ENCODE results near the gene PCOLCE2. TPM values are rescaled to one million over a fixed set of nuclear protein-coding genes. Genes with fewer than 3 reads are reported as not detected.

The PCOLCE2 gene, protein sequence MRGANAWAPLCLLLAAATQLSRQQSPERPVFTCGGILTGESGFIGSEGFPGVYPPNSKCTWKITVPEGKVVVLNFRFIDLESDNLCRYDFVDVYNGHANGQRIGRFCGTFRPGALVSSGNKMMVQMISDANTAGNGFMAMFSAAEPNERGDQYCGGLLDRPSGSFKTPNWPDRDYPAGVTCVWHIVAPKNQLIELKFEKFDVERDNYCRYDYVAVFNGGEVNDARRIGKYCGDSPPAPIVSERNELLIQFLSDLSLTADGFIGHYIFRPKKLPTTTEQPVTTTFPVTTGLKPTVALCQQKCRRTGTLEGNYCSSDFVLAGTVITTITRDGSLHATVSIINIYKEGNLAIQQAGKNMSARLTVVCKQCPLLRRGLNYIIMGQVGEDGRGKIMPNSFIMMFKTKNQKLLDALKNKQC
- total RNA-seq (2013; cell fraction: nucleolus; rRNA removed): 1.4 and 1.5 TPM in 2 replicates
- total RNA-seq (2014; rRNA removed) (0.11 and 0.49 TPM in 2 replicates), total RNA-seq (2014; rRNA removed; fragmentation: Illumina TruSeq; extraction: Trizol) (0.23 and 0.40 TPM in 2 replicates), total RNA-seq (2021) (0.41 and 1.1 TPM in 2 replicates), polyA plus RNA-seq (2011; rRNA removed) (7.6 and 11.9 TPM in 2 replicates), polyA plus RNA-seq (2014; fragmentation: Illumina TruSeq; extraction: Trizol) (0.34 and 0.60 TPM in 2 replicates), polyA plus RNA-seq (2014; fragmentation: Nextera tagmentation; extraction: Ambion mirVana) (under 1 TPM; 0.20 to 0.31 TPM), polyA plus RNA-seq (2014; rRNA removed) (0.27 and 0.78 TPM in 2 replicates), polyA plus RNA-seq (2016; fragmentation: Nextera tagmentation; extraction: Ambion mirVana) (under 1 TPM; 0.40 to 0.76 TPM), polyA minus RNA-seq (2011; rRNA and poly(A)+ RNA removed) (6.0 and 8.1 TPM in 2 replicates), Bru-seq, nascent RNA (percentile 12 among the genes with signal in this experiment), BruChase-seq, experiment 1, labeled RNA remaining after a 6-hour chase (percentile 12 among the genes with signal in this experiment), BruChase-seq, experiment 2, labeled RNA remaining after a 2-hour chase (percentile 6 among the genes with signal in this experiment)
- polyA plus RNA-seq (2011; ENCODE audit: low read depth): not detected
- polyA plus RNA-seq (2011; cell fraction: cytosol; rRNA removed): 3.5 and 4.4 TPM in 2 replicates
- polyA plus RNA-seq (2011; cell fraction: nucleus; rRNA removed): 5.1 and 6.7 TPM in 2 replicates
- polyA plus RNA-seq (2012): 0.24 and 0.46 TPM in 2 replicates
- polyA minus RNA-seq (2011; cell fraction: cytosol; rRNA and poly(A)+ RNA removed): 2.1 and 2.4 TPM in 2 replicates
- polyA minus RNA-seq (2011; cell fraction: nucleus; rRNA and poly(A)+ RNA removed): 4.6 and 5.9 TPM in 2 replicates
- long read RNA-seq, experiment 1: 0 reads
- long read RNA-seq, experiment 2, partial matches to known transcripts: 2 of 9 reads
- long read RNA-seq, experiment 2, other reads (novel, unspliced or antisense): 3 of 9 reads

DNA sequence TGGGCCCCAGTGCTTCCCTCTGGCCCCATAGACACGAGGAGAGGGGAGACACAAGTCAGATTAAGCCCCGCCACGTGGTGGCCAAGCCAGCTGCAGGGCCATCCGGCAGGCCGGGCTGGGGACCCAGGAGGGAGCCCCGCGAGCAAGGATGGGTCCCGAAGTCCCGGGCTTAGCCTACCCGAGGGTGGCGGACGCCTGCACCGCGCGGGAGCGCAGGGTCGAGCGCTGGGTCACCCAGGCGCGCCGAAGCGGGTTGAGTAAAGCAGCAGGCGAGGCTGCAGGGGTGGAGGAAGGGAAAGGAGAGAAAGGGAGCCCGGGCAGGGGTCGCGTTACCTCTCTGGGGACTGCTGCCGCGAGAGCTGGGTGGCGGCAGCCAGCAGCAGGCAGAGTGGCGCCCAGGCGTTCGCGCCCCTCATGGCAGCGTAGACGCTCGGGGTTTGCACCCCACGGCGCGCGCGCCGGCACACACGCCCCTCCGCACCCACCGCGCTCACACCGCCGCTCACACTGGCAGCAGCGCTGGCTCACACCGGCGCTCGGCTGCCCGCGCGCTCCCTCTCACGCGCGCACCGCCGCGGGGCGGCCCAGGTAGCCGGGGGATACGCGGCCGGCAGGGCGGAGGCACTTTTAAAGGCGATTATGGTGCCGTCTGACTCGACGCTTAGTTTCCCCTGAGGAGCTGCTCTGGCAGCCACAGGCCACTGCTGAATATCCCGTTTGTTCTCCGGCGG, at the start of gene PCOLCE2:
Gene PCOLCE2 (minus strand): TSS at position 603 of the 731 bp plus-strand sequence. CDS start 187 bp downstream, at position 416.
- Histone ChIP-seq H3K9ac (ENCODE audit: control insufficient read depth, insufficient read depth, low read length) (no peak within 1 kb of the TSS), H3K4me3 (peak within 1 kb of the TSS; percentile 53; the same call in 1 of the 2 replicates), H3K9me3 (replicated peaks; ENCODE audit: control insufficient read depth, insufficient read depth, low read length) (no peaks in the 10 kb centered on the region), H3K27me3 (replicated peaks in 1 of 2; ENCODE audit: control insufficient read depth in 2 of 2, insufficient read depth in 2 of 2, low read length in 1 of 2) (peaks cover 8 to 20% of the 10 kb centered on the region in 2 experiments), H3K79me2 (ENCODE audit: control insufficient read depth, insufficient read depth, low read length) (no peaks in the 10 kb centered on the region), H2AFZ (ENCODE audit: control insufficient read depth, low read depth, low read length) (peak within 1 kb of the TSS; percentile 51; the same call in 1 of the 2 replicates), H4K20me1 (ENCODE audit: control insufficient read depth, insufficient read depth) (no peaks in the 10 kb centered on the region), H3K4me1 (ENCODE audit: control insufficient read depth, insufficient read depth, low read length) (no peaks in the 10 kb centered on the region), H3K27ac (ENCODE audit: control insufficient read depth, insufficient read depth) (no peak within 1 kb of the TSS), H3K4me2 (ENCODE audit: control insufficient read depth, insufficient read depth) (peak within 1 kb of the TSS; percentile 66), H3K36me3 (ENCODE audit: control insufficient read depth in 2 of 2, insufficient read depth in 2 of 2, low read length in 1 of 2) (no peaks in the 10 kb centered on the region)
- FAIRE-seq: no peak
- intact Hi-C loops (cut with micrococcal nuclease; ENCODE audit: unreplicated experiment) (no loop called here), in situ Hi-C loops (cut with MboI) (no loop called here)
- ChIA-PET POLR2A (no interaction called here), RAD21 (ENCODE audit: unreplicated experiment) (no interaction called here), SMC1A (ENCODE audit: uncharacterized antibody, unreplicated experiment) (no interaction called here), CTCF (no interaction called here)
- ATAC-seq: peak; percentile 72
- 14% methylated on average over 47 of the region's 74 CpGs for WGBS (ENCODE audit: insufficient coverage, insufficient replicate concordance, low lambda C conversion rate, missing lambda C conversion rate)
- no peak for DNase-seq (ENCODE audit: low read depth, low spot score)
- no TSS peak for BruUV-seq (replicated peaks)
- TF ChIP-seq, protein P1, sequence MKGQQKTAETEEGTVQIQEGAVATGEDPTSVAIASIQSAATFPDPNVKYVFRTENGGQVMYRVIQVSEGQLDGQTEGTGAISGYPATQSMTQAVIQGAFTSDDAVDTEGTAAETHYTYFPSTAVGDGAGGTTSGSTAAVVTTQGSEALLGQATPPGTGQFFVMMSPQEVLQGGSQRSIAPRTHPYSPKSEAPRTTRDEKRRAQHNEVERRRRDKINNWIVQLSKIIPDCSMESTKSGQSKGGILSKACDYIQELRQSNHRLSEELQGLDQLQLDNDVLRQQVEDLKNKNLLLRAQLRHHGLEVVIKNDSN (IDR thresholded peaks at IDR 0.05; ENCODE audit: borderline replicate concordance, extremely low read length, insufficient read depth, low read depth, low read length): no peak
- TF ChIP-seq, protein P2, sequence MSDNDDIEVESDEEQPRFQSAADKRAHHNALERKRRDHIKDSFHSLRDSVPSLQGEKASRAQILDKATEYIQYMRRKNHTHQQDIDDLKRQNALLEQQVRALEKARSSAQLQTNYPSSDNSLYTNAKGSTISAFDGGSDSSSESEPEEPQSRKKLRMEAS (IDR thresholded peaks at IDR 0.05; ENCODE audit: low read depth, low read length): no peak
- TF ChIP-seq HCFC1 (IDR thresholded peaks at IDR 0.05; ENCODE audit: low read length) (no peak), MEF2B (IDR thresholded peaks at IDR 0.05; ENCODE audit: partially characterized antibody, poor library complexity, severe bottlenecking) (no peak), BACH1 (IDR thresholded peaks at IDR 0.05; ENCODE audit: borderline replicate concordance) (peak; percentile 66; the same call in 1 of the 2 replicates), EZH2 (IDR thresholded peaks at IDR 0.05; ENCODE audit: borderline replicate concordance, control insufficient read depth, low read depth, low read length) (no peak), HDAC6 (IDR thresholded peaks at IDR 0.05; ENCODE audit: unreplicated experiment) (peak; percentile 85), MYB (IDR thresholded peaks at IDR 0.05; ENCODE audit: borderline replicate concordance, low read depth, low read length) (no peak), NR2C1 (IDR thresholded peaks at IDR 0.05) (no peak)
- TF ChIP-seq, protein P3, sequence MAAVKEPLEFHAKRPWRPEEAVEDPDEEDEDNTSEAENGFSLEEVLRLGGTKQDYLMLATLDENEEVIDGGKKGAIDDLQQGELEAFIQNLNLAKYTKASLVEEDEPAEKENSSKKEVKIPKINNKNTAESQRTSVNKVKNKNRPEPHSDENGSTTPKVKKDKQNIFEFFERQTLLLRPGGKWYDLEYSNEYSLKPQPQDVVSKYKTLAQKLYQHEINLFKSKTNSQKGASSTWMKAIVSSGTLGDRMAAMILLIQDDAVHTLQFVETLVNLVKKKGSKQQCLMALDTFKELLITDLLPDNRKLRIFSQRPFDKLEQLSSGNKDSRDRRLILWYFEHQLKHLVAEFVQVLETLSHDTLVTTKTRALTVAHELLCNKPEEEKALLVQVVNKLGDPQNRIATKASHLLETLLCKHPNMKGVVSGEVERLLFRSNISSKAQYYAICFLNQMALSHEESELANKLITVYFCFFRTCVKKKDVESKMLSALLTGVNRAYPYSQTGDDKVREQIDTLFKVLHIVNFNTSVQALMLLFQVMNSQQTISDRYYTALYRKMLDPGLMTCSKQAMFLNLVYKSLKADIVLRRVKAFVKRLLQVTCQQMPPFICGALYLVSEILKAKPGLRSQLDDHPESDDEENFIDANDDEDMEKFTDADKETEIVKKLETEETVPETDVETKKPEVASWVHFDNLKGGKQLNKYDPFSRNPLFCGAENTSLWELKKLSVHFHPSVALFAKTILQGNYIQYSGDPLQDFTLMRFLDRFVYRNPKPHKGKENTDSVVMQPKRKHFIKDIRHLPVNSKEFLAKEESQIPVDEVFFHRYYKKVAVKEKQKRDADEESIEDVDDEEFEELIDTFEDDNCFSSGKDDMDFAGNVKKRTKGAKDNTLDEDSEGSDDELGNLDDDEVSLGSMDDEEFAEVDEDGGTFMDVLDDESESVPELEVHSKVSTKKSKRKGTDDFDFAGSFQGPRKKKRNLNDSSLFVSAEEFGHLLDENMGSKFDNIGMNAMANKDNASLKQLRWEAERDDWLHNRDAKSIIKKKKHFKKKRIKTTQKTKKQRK (IDR thresholded peaks at IDR 0.05; ENCODE audit: low read depth, low read length): no peak

Measured in GM12878 (cell line).